K562 (cell line): ENCODE measurements around the gene MLH1. TPM values are rescaled to one million over a fixed set of nuclear protein-coding genes. Genes with fewer than 3 reads are reported as not detected.

Source experiments
- ATAC-seq: fragments of 200-7000 bp; cut with Tn5 transposase; 3 replicates; pipeline ENCODE4 v1.9.1; 2020; ENCODE audit warnings: moderate library complexity
- BruUV-seq: library from RNA; stranded (reverse); fragments of 400-500 nt; replicated peaks from 2 replicates; lab custom pipeline; 2021; lab: Mats Ljungman, UMichigan
- CTCF ChIA-PET: fragments of 300-600 bp; formaldehyde crosslinking; extraction: SDS; loops from one replicate; lab custom pipeline; 2021; ENCODE audit warnings: low intra/inter-chr PET ratio; lab: Yijun Ruan, JAX
- POLR2A ChIA-PET: fragments of 300-600, 350-650 bp; sonication (Branson Sonifier 250); formaldehyde crosslinking; extraction: SDS; loops from one replicate; lab custom pipeline; 2021; ENCODE audit warnings: antibody characterized with exemption, inconsistent platforms; lab: Yijun Ruan, JAX
- DNase-seq, 4 experiments: peaks; one replicate each; pipeline versions ENCODE4 v3.0.0 to v3.0.0-alpha.2; 2011 to 2018; ENCODE audit warnings: low spot score in 3 of 4, mixed read lengths in 3 of 4; ENCODE audit errors: extremely low read depth in 1 of 4
- FAIRE-seq: peaks from 2 replicates; lab custom pipeline; 2011; peaks lifted over from hg19 to GRCh38; lab: Jason Lieb, UNC
- H2AFZ ChIP-seq: 2 replicates; pipeline ENCODE4 v1.6.0; 2011; ENCODE audit warnings: low read depth, low read length, control low read depth, inconsistent platforms
- H3K27ac ChIP-seq: fragments of 200-600 bp; 3 replicates; pipeline ENCODE4 v1.8.0; 2011; ENCODE audit warnings: low read depth, mild to moderate bottlenecking, control low read depth, inconsistent platforms, low read length, moderate library complexity, mixed read lengths; ENCODE audit errors: extremely low read depth
- H3K27me3 ChIP-seq, 2 experiments: fragments of 300-600 bp in 1 of 2; 2 replicates in 1 of 2; 3 replicates in 1 of 2; pipeline versions ENCODE4 v1.6.0 to v1.8.0; 2011; ENCODE audit warnings: inconsistent platforms in 2 of 2, low read length in 2 of 2, mild to moderate bottlenecking in 1 of 2, mixed read lengths in 1 of 2, moderate library complexity in 1 of 2; ENCODE audit not compliant: control insufficient read depth in 2 of 2, insufficient read depth in 2 of 2
- H3K36me3 ChIP-seq: fragments of 300-600 bp; 3 replicates; pipeline ENCODE4 v1.8.0; 2011; ENCODE audit warnings: mild to moderate bottlenecking, low read length, inconsistent platforms; ENCODE audit not compliant: control insufficient read depth, insufficient read depth
- H3K4me1 ChIP-seq, 2 experiments: fragments of 200-600 bp in 1 of 2; replicated peaks in 1 of 2; 2 replicates in 1 of 2; 3 replicates in 1 of 2; pipeline versions ENCODE4 v1.5.1 to v1.8.0; 2011; ENCODE audit warnings: inconsistent platforms in 2 of 2, low read length in 2 of 2, mild to moderate bottlenecking in 1 of 2, mixed read lengths in 1 of 2, moderate library complexity in 1 of 2; ENCODE audit not compliant: control insufficient read depth in 2 of 2, insufficient read depth in 2 of 2
- H3K4me2 ChIP-seq: 2 replicates; pipeline ENCODE4 v1.6.1; 2011; ENCODE audit warnings: low read length, control low read depth, inconsistent platforms, mixed read lengths; ENCODE audit not compliant: insufficient read depth
- H3K4me3 ChIP-seq: fragments of 200-600 bp; sonication (generic), shearing (Covaris generic); 2 replicates; pipeline ENCODE4 v1.5.1; 2016; ENCODE audit warnings: control low read depth, inconsistent platforms
- H3K79me2 ChIP-seq: fragments of 200-600 bp; 3 replicates; pipeline ENCODE4 v1.8.0; 2011; ENCODE audit warnings: low read length, inconsistent platforms; ENCODE audit not compliant: control insufficient read depth, insufficient read depth
- H3K9ac ChIP-seq, 2 experiments: 2 replicates each; pipeline versions ENCODE4 v1.6.0 to v1.6.1; 2011; ENCODE audit warnings: low read depth in 2 of 2, low read length in 2 of 2, control low read depth in 1 of 2, inconsistent platforms in 1 of 2, mild to moderate bottlenecking in 1 of 2, mixed read lengths in 1 of 2; ENCODE audit not compliant: insufficient read depth in 1 of 2
- H3K9me1 ChIP-seq: one replicate; pipeline ENCODE4 v1.6.0; 2011; ENCODE audit warnings: inconsistent platforms, mild to moderate bottlenecking, low read length, moderate library complexity; ENCODE audit not compliant: control insufficient read depth, insufficient read depth
- H3K9me3 ChIP-seq: replicated peaks from 2 replicates; pipeline ENCODE4 v1.5.1; 2011; ENCODE audit warnings: low read depth, low read length, inconsistent platforms; ENCODE audit not compliant: control insufficient read depth, insufficient read depth
- H4K20me1 ChIP-seq: replicated peaks from 2 replicates; pipeline ENCODE4 v1.6.1; 2011; ENCODE audit warnings: low read length, inconsistent platforms, mixed read lengths; ENCODE audit not compliant: control insufficient read depth, insufficient read depth
- DIDO1 ChIP-seq: fragments of 450-650 bp; IDR thresholded peaks from 2 replicates; pipeline ENCODE4 v1.6.1; 2016; ENCODE audit warnings: low read depth, missing biosample characterization, missing genetic modification characterization
- ELF2 ChIP-seq: fragments of 250-450 bp; sonication (Bioruptor Pico); IDR thresholded peaks from 2 replicates; pipeline ENCODE4 v1.5.0; 2021; ENCODE audit warnings: mild to moderate bottlenecking
- FOSL1 ChIP-seq: fragments of 200-800 bp; sonication (Bioruptor generic); conservative IDR thresholded peaks from 2 replicates; pipeline ENCODE4 v1.6.1; 2016; ENCODE audit warnings: missing genetic modification characterization, missing compliant biosample characterization
- JUN ChIP-seq, 2 experiments: sonication (generic) in 1 of 2; formaldehyde crosslinking in 1 of 2; IDR thresholded peaks; 2 replicates each; pipeline versions ENCODE4 v1.6.1 to v1.8.0; 2012 to 2022; ENCODE audit warnings: borderline replicate concordance in 2 of 2, mild to moderate bottlenecking in 2 of 2, improper control_type of control experiment in 1 of 2, low read depth in 1 of 2, low read length in 1 of 2, missing genetic modification reagents in 1 of 2
- JUND ChIP-seq, 2 experiments: IDR thresholded peaks; 2 replicates in 1 of 2; 3 replicates in 1 of 2; pipeline ENCODE4 v1.6.1; 2011; ENCODE audit warnings: borderline replicate concordance in 2 of 2, low read depth in 2 of 2, low read length in 2 of 2, improper control_type of control experiment in 1 of 2, missing biosample characterization in 1 of 2, missing genetic modification characterization in 1 of 2, missing genetic modification reagents in 1 of 2
- MEF2A ChIP-seq: IDR thresholded peaks from 2 replicates; pipeline ENCODE4 v1.6.1; 2011; ENCODE audit warnings: low read depth, mild to moderate bottlenecking, low read length, moderate library complexity; ENCODE audit not compliant: control insufficient read depth
- MEF2D ChIP-seq: conservative IDR thresholded peaks from 2 replicates; pipeline ENCODE4 v1.6.1; 2016; ENCODE audit warnings: low read depth, missing genetic modification characterization, missing compliant biosample characterization
- MEIS2 ChIP-seq: fragments of 450-650 bp; IDR thresholded peaks from 2 replicates; pipeline ENCODE4 v1.6.1; 2014; ENCODE audit warnings: mild to moderate bottlenecking; ENCODE audit not compliant: partially characterized antibody
- POLR2H ChIP-seq: IDR thresholded peaks from 2 replicates; pipeline ENCODE4 v1.6.1; 2016; ENCODE audit warnings: missing genetic modification characterization, low read depth, mild to moderate bottlenecking, control low read depth, missing compliant biosample characterization, moderate library complexity
- SMARCA4 ChIP-seq: fragments of 450-650 bp; IDR thresholded peaks from 2 replicates; pipeline ENCODE4 v1.6.1; 2016
- WGBS: fragments of 100-300 bp; shearing (Covaris generic); methylation state at CpG from one replicate; pipeline ENCODE4 v1.1.6; 2016; ENCODE audit warnings: low coverage, mixed read lengths; ENCODE audit not compliant: insufficient coverage; ENCODE audit errors: missing lambda C conversion rate; 5-methylcytosine and 5-hydroxymethylcytosine counted together
- in situ Hi-C: fragments of 300-500 bp; cut with MboI; formaldehyde crosslinking; loops from 4 replicates; pipeline ENCODE4 v1.15.0; 2018; ENCODE audit warnings: inconsistent platforms, mixed read lengths
- intact Hi-C: fragments of 100-400 bp; cut with micrococcal nuclease; formaldehyde crosslinking; loops from 2 replicates; pipeline ENCODE4 v1.14.2; 2022
- polyA plus RNA-seq, 8 experiments: library from polyadenylated mRNA; depleted of rRNA in 4 of 8; stranded (reverse) in 5 of 8; unstranded in 3 of 8; fragments of >200 nt; fragmentation: Nextera tagmentation in 2 of 8; fragmentation: Illumina TruSeq in 1 of 8; extraction: Ambion mirVana in 2 of 8; extraction: Trizol in 1 of 8; gene quantifications; 2 replicates each; pipeline versions ENCODE4 v1.2.1 to v1.2.3, GENCODE V29; 2011 to 2014; ENCODE audit warnings: inconsistent platforms in 1 of 8, missing spikeins in 1 of 8
- total RNA-seq, 7 experiments: library from RNA; depleted of rRNA in 6 of 7; stranded (reverse); fragments of >200 nt in 6 of 7; fragmentation: Illumina TruSeq in 2 of 7; extraction: Trizol in 2 of 7; gene quantifications; 2 replicates each; pipeline versions ENCODE4 v1.2.1 to v1.2.3, GENCODE V29; 2011 to 2021; ENCODE audit warnings: low replicate concordance in 1 of 7
- TF ChIP-seq, protein P1 (sequence below): fragments of 450-650 bp; IDR thresholded peaks from 2 replicates; pipeline ENCODE4 v1.6.1; 2017; ENCODE audit warnings: antibody characterized with exemption, mild to moderate bottlenecking
- TF ChIP-seq, protein P2 (sequence below), 2 experiments: fragments of 450-650 bp in 1 of 2; sonication (generic) in 1 of 2; formaldehyde crosslinking in 1 of 2; IDR thresholded peaks in 1 of 2; conservative IDR thresholded peaks in 1 of 2; 2 replicates each; pipeline versions ENCODE4 v1.6.1 to v1.8.1; 2016 to 2023; ENCODE audit warnings: mild to moderate bottlenecking in 2 of 2, moderate library complexity in 2 of 2, inconsistent platforms in 1 of 2, missing genetic modification reagents in 1 of 2
- TF ChIP-seq, protein P3 (sequence below): sonication (generic); IDR thresholded peaks from 2 replicates; pipeline ENCODE4 v1.6.1; 2016

MLH1 gene
- total and polyA plus RNA-seq, 9 of the 15 experiments (the other 6 are each of a cell fraction or from before 2014, with no cell fraction given): 76.4 to 155 (median 117) TPM

DNA sequence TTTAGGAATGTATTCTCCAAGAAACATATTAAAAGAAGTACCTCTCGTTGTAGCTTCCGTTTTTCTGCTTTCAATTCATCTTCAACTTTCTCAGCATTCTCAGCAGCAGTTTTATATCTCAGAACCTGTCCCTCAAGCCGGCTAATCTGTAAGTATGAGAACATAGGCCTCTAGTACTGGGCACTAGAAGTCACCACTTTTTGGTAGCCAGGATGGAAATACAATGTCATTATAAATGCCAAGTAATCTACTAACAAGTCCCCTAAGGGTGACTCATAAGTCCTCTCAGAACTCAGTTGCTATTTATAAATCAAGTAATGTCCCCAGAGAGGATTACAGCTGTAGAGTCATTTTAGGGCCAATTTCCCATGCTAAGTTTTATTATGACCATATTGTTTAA lies 61.1 kb downstream of the MLH1 start:
- intact Hi-C loops (no loop called here), in situ Hi-C loops (no loop called here)
- 62% methylated on average over 3 of the region's 3 CpGs for WGBS
- ChIA-PET CTCF (no interaction called here), POLR2A (interaction anchor here (0.8 to 1.1 kb wide), 3 partner anchors 26 to 156 kb away, joined by 3 to 4 read pairs (median 4); partner anchors contain the start of gene TRANK1)
- no peak overlapping the region for H3K4me3 ChIP-seq
- ATAC-seq: peak; percentile 25
- H3K27ac ChIP-seq: 0 out of 3 replicates have a peak overlapping the region, but pooled peaks have one; percentile 7
- H4K20me1 ChIP-seq: no peaks in the 10 kb centered on the region
- no peak overlapping the region for H3K4me2 ChIP-seq
- peaks cover 84% of the 10 kb centered on the region for H3K36me3 ChIP-seq
- no peaks in the 10 kb centered on the region for H3K27me3 ChIP-seq
- BruUV-seq: TSS peak; percentile 13
- no peaks in the 10 kb centered on the region for H3K9me1 ChIP-seq
- H3K4me1 ChIP-seq: peaks cover 0 to 3% of the 10 kb centered on the region in 2 experiments; a peak in 2 of 5 replicates
- peak in 2 of 4 experiments; percentile 42 to 56 for DNase-seq
- TF ChIP-seq SMARCA4 (peak; percentile 21; the same call in 1 of the 2 replicates), POLR2H (tag) (peak; percentile 43), JUN (IDR thresholded peaks at IDR 0.05; ENCODE audit: borderline replicate concordance, low read depth, low read length) (0 out of 2 replicates have a peak, but pooled peaks have one; percentile 15), JUN (CRISPR knock-in tag; IDR thresholded peaks at IDR 0.05; ENCODE audit: borderline replicate concordance) (no peak), ELF2 (CRISPR knock-in tag) (no peak), FOSL1 (tag) (peak; percentile 69), MEIS2 (peak; percentile 15), MEF2D (tag) (0 out of 2 replicates have a peak, but pooled peaks have one; percentile 58), MEF2A (peak; percentile 86), JUND (IDR thresholded peaks at IDR 0.05; ENCODE audit: borderline replicate concordance, low read depth, low read length) (peak; percentile 70; the same call in 1 of the 2 replicates), JUND (tag; IDR thresholded peaks at IDR 0.05; ENCODE audit: borderline replicate concordance, low read depth, low read length) (peak; percentile 60; the same call in 2 of the 3 replicates), DIDO1 (tag) (no peak)
- TF ChIP-seq, protein P1, sequence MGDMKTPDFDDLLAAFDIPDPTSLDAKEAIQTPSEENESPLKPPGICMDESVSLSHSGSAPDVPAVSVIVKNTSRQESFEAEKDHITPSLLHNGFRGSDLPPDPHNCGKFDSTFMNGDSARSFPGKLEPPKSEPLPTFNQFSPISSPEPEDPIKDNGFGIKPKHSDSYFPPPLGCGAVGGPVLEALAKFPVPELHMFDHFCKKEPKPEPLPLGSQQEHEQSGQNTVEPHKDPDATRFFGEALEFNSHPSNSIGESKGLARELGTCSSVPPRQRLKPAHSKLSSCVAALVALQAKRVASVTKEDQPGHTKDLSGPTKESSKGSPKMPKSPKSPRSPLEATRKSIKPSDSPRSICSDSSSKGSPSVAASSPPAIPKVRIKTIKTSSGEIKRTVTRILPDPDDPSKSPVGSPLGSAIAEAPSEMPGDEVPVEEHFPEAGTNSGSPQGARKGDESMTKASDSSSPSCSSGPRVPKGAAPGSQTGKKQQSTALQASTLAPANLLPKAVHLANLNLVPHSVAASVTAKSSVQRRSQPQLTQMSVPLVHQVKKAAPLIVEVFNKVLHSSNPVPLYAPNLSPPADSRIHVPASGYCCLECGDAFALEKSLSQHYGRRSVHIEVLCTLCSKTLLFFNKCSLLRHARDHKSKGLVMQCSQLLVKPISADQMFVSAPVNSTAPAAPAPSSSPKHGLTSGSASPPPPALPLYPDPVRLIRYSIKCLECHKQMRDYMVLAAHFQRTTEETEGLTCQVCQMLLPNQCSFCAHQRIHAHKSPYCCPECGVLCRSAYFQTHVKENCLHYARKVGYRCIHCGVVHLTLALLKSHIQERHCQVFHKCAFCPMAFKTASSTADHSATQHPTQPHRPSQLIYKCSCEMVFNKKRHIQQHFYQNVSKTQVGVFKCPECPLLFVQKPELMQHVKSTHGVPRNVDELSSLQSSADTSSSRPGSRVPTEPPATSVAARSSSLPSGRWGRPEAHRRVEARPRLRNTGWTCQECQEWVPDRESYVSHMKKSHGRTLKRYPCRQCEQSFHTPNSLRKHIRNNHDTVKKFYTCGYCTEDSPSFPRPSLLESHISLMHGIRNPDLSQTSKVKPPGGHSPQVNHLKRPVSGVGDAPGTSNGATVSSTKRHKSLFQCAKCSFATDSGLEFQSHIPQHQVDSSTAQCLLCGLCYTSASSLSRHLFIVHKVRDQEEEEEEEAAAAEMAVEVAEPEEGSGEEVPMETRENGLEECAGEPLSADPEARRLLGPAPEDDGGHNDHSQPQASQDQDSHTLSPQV: no peak
- TF ChIP-seq, protein P2, sequence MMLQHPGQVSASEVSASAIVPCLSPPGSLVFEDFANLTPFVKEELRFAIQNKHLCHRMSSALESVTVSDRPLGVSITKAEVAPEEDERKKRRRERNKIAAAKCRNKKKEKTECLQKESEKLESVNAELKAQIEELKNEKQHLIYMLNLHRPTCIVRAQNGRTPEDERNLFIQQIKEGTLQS (IDR thresholded peaks at IDR 0.05): peak; percentile 80
- TF ChIP-seq, protein P2 (CRISPR knock-in tag; conservative IDR thresholded peaks at IDR 0.05): no peak
- TF ChIP-seq, protein P3, sequence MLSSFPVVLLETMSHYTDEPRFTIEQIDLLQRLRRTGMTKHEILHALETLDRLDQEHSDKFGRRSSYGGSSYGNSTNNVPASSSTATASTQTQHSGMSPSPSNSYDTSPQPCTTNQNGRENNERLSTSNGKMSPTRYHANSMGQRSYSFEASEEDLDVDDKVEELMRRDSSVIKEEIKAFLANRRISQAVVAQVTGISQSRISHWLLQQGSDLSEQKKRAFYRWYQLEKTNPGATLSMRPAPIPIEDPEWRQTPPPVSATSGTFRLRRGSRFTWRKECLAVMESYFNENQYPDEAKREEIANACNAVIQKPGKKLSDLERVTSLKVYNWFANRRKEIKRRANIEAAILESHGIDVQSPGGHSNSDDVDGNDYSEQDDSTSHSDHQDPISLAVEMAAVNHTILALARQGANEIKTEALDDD: peak; percentile 65; the same call in 1 of the 2 replicates
- H3K9ac ChIP-seq: no peak overlapping the region
- no peaks in the 10 kb centered on the region for H3K79me2 ChIP-seq
- H3K9me3 ChIP-seq: no peaks in the 10 kb centered on the region
- no peak overlapping the region for H2AFZ ChIP-seq
- peak; percentile 55 for FAIRE-seq
